Measurements from ENCODE around the gene DNAJC18.

- TF ChIP-seq GATA3 (IDR thresholded peaks at IDR 0.05; ENCODE audit: low read depth, low read length) = no peak
- TF ChIP-seq GATA2 (IDR thresholded peaks at IDR 0.05; ENCODE audit: low read depth, low read length) = no peak
These were observed 55.9 kb downstream of the DNAJC18 start, which contains the start of gene SLC23A1 for GRCh38 chr5:139383275-139383992.
